Gastrocnemius medialis (tissue), 4 donors: ENCODE data around the gene NCAPD2. TPM values are rescaled to one million over a fixed set of nuclear protein-coding genes. Genes with fewer than 3 reads are reported as not detected.

Source experiments
- ATAC-seq, 2 donors: fragments of 150-250 bp; one replicate each; pipeline ENCODE4 v1.9.1; 2016
- DNase-seq, 2 donors: peaks; one replicate each; pipeline ENCODE4 v3.0.0-alpha.2; 2019
- H3K27ac ChIP-seq, 4 donors: fragments of 200-600 bp; sonication (generic); 1 replicate in 1 of 4; 2 replicates in 3 of 4; pipeline ENCODE4 v1.5.1; 2016 to 2018; ENCODE audit warnings: mild to moderate bottlenecking in 2 of 4, moderate library complexity in 1 of 4
- H3K27me3 ChIP-seq, 3 donors: fragments of 200-600 bp; sonication (generic) in 2 of 3; 1 replicate in 1 of 3; 2 replicates in 2 of 3; pipeline versions ENCODE4 v1.5.1 to v1.6.0; 2016 to 2019; ENCODE audit warnings: mild to moderate bottlenecking in 1 of 3, moderate library complexity in 1 of 3
- H3K36me3 ChIP-seq, 2 donors: fragments of 200-600 bp; sonication (generic) in 1 of 2; one replicate each; pipeline ENCODE4 v1.5.1; 2017 to 2018
- H3K4me1 ChIP-seq, 2 donors: fragments of 200-600 bp; sonication (generic) in 1 of 2; one replicate each; pipeline ENCODE4 v1.5.1; 2016 to 2017; ENCODE audit warnings: mild to moderate bottlenecking in 2 of 2
- H3K4me3 ChIP-seq, 4 donors: fragments of 200-600 bp; sonication (generic) in 3 of 4; 1 replicate in 1 of 4; 2 replicates in 3 of 4; pipeline ENCODE4 v1.5.1; 2016 to 2019; ENCODE audit warnings: mild to moderate bottlenecking in 2 of 4
- H3K9me3 ChIP-seq, 3 donors: fragments of 200-600 bp; sonication (generic) in 2 of 3; 1 replicate in 1 of 3; 2 replicates in 2 of 3; pipeline ENCODE4 v1.5.1; 2016 to 2019
- POLR2A ChIP-seq, 2 donors: fragments of 450-650 bp; IDR thresholded peaks; one replicate each; pipeline ENCODE4 v1.6.1; 2017; ENCODE audit warnings: antibody characterized with exemption in 2 of 2, mild to moderate bottlenecking in 2 of 2, moderate library complexity in 2 of 2
- in situ Hi-C, 4 donors: fragments of 200-750 bp; cut with MboI; loops; one replicate each; pipeline versions ENCODE4 v1.15.0 to v1.8.0; 2017; ENCODE audit warnings: low sequenced_read_pairs in 4 of 4
- intact Hi-C: fragments of 100-400 bp; cut with DNase I; formaldehyde crosslinking; loops from one replicate; pipeline ENCODE4 v1.15.1; 2023; ENCODE audit warnings: low total_unique reads
- total RNA-seq, 4 donors: library from RNA; depleted of rRNA; stranded (reverse); fragments of >200 nt; gene quantifications; one replicate each; pipeline versions ENCODE4 v1.1.0 to v1.2.3, GENCODE V29; 2016
- TF ChIP-seq, protein P1 (sequence below), 5 experiments: fragments of 450-650 bp in 3 of 5; fragments of 200-600 bp in 2 of 5; sonication (generic) in 2 of 5; IDR thresholded peaks in 4 of 5; conservative IDR thresholded peaks in 1 of 5; 1 replicate in 4 of 5; 2 replicates in 1 of 5; pipeline ENCODE4 v1.5.1; 2016 to 2019; ENCODE audit warnings: antibody characterized with exemption in 5 of 5, mild to moderate bottlenecking in 3 of 5, moderate library complexity in 3 of 5

NCAPD2 gene
- total RNA-seq, 4 donors from 2014 or later: 12.3 to 250 (median 13.3) TPM

DNA sequence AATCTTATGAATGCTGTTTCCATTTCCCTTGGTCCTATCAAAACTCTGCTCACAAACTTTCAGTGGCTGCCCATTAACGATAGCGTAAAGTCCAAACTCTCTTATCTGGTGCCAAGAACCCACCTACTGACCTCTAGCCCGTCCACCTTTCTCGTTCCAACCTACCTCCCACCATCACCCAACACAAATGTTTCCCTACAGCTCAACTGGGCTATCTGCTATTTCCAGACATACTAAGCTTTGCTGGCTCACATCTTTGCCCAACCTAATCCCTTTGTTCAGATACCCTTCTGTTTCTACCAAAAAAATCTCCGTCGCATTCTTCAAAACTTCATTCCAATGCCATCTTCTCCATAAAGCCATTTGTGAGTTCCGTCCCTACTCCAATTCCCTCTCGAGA is 81.7 kb downstream of the NCAPD2 start:
- Histone ChIP-seq H3K4me1 (no peaks in the 10 kb centered on the region), H3K27ac (no peak overlapping the region), H3K27me3 (no peaks in the 10 kb centered on the region), H3K36me3 (peaks cover 4 to 93% of the 10 kb centered on the region in 2 donors), H3K9me3 (no peaks in the 10 kb centered on the region), H3K4me3 (no peak overlapping the region)
- in situ Hi-C loops (no loop called here), intact Hi-C loops (no loop called here)
- no peak for TF ChIP-seq POLR2A (IDR thresholded peaks at IDR 0.05)
- TF ChIP-seq, protein P1, sequence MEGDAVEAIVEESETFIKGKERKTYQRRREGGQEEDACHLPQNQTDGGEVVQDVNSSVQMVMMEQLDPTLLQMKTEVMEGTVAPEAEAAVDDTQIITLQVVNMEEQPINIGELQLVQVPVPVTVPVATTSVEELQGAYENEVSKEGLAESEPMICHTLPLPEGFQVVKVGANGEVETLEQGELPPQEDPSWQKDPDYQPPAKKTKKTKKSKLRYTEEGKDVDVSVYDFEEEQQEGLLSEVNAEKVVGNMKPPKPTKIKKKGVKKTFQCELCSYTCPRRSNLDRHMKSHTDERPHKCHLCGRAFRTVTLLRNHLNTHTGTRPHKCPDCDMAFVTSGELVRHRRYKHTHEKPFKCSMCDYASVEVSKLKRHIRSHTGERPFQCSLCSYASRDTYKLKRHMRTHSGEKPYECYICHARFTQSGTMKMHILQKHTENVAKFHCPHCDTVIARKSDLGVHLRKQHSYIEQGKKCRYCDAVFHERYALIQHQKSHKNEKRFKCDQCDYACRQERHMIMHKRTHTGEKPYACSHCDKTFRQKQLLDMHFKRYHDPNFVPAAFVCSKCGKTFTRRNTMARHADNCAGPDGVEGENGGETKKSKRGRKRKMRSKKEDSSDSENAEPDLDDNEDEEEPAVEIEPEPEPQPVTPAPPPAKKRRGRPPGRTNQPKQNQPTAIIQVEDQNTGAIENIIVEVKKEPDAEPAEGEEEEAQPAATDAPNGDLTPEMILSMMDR (IDR thresholded peaks at IDR 0.05 in 4 of 5, conservative IDR thresholded peaks at IDR 0.05 in 1 of 5): no peak
- DNase-seq (no peak), ATAC-seq (no peak)

Other genes with a start within 250 kb of the NCAPD2 start
- gene PLEKHG6, start 183.4 kb upstream of the NCAPD2 start, total RNA-seq: under 1 TPM in 1 of 4 donors, not detected in 3; 0.29 TPM
- gene TNFRSF1A, start 152.0 kb upstream of the NCAPD2 start, total RNA-seq: 100 to 1,000 TPM; 103 to 220 (median 193) TPM
- 1 to 10 TPM in 1 of 4 donors, under 1 TPM in 2, not detected in 1; 0.20 to 2.0 (median 0.38) TPM for gene SCNN1A, start 118.5 kb upstream of the NCAPD2 start, total RNA-seq
- gene LTBR, start 109.9 kb upstream of the NCAPD2 start, total RNA-seq: 10 to 100 TPM; 40.2 to 98.6 (median 43.7) TPM
- under 1 TPM in 1 of 4 donors, not detected in 3; 0.55 TPM for gene CD27, start 49.1 kb upstream of the NCAPD2 start, total RNA-seq
- gene TAPBPL, start 42.1 kb upstream of the NCAPD2 start, total RNA-seq: 1 to 10 TPM; 3.8 to 8.6 (median 5.8) TPM
- gene VAMP1, start 23.4 kb upstream of the NCAPD2 start, total RNA-seq: 1 to 10 TPM; 1.1 to 2.0 (median 1.4) TPM
- gene MRPL51, start 840 bp upstream of the NCAPD2 start, total RNA-seq: 100 to 1,000 TPM in 3 of 4 donors, 10 to 100 TPM in 1; 76.6 to 147 (median 124) TPM
- gene GAPDH, start 40.4 kb downstream of the NCAPD2 start, total RNA-seq: over 10,000 TPM; 11,241 to 15,891 (median 13,472) TPM
- gene IFFO1, start 61.9 kb downstream of the NCAPD2 start, total RNA-seq: 10 to 100 TPM in 1 of 4 donors, 1 to 10 TPM in 3; 6.8 to 10.5 (median 8.3) TPM
- 10 to 100 TPM; 25.7 to 63.3 (median 45.3) TPM for gene NOP2, start 74.2 kb downstream of the NCAPD2 start, total RNA-seq
- 100 to 1,000 TPM; 128 to 173 (median 148) TPM for gene CHD4, start 113.3 kb downstream of the NCAPD2 start, total RNA-seq
- under 1 TPM; 0.17 to 0.75 (median 0.47) TPM for gene LPAR5, start 141.9 kb downstream of the NCAPD2 start, total RNA-seq
- under 1 TPM in 3 of 4 donors, not detected in 1; 0.27 to 0.71 (median 0.65) TPM for gene ACRBP, start 153.3 kb downstream of the NCAPD2 start, total RNA-seq
- gene ING4, start 169.0 kb downstream of the NCAPD2 start, total RNA-seq: 10 to 100 TPM; 12.8 to 28.9 (median 19.7) TPM
- 10 to 100 TPM; 22.4 to 35.3 (median 27.9) TPM for gene ZNF384, start 195.3 kb downstream of the NCAPD2 start, total RNA-seq
- not detected for gene PIANP, start 206.7 kb downstream of the NCAPD2 start, total RNA-seq
- gene COPS7A, start 229.9 kb downstream of the NCAPD2 start, total RNA-seq: 100 to 1,000 TPM in 2 of 4 donors, 10 to 100 TPM in 2; 82.0 to 132 (median 99.0) TPM